ENCODE measurements around the gene TIMM10.

- TF ChIP-seq CTCF (IDR thresholded peaks at IDR 0.05 in 4 of 5, conservative IDR thresholded peaks at IDR 0.05 in 1 of 5) = no peak
- no peak for TF ChIP-seq POLR2A (IDR thresholded peaks at IDR 0.05)
Measured at GRCh38 chr11:57549983-57550382, 19.4 kb upstream of the TIMM10 start.

Data from gastrocnemius medialis (tissue), 4 donors.